HG03378 (cell line): ENCODE results near the gene SCFD1.
A peak's percentile ranks its signal among the peaks of the same experiment; 100 is the strongest.
"Not testable (repeated sequence)": the region's sequence is repeated elsewhere in the genome, so short reads cannot be mapped to it uniquely, and the experiment has no call there.

ENCODE experiments used
- ATAC-seq: cut with Tn5 transposase; IDR thresholded peaks from one replicate; pipeline ENCODE4 v1.9.1; 2021; ENCODE audit warnings: mild to moderate bottlenecking, moderate library complexity; ENCODE audit not compliant: unreplicated experiment

SCFD1 gene

GRCh38 chr14:30610787-30611343, 11.3 kb upstream of the SCFD1 start:
- no peak for ATAC-seq

GRCh38 chr14:30614155-30614554, 8.0 kb upstream of the SCFD1 start:
- ATAC-seq, result no peak

GRCh38 chr14:30620178-30620577, 1.9 kb upstream of the SCFD1 start:
- ATAC-seq, result peak; percentile 54

- ATAC-seq, result peak; percentile 4
Measured at GRCh38 chr14:30621354-30621939, 672 bp upstream of the SCFD1 start.

GRCh38 chr14:30623412-30624131, 1.5 kb downstream of the SCFD1 start:
- no peak for ATAC-seq

GRCh38 chr14:30624132-30624423, 2.0 kb downstream of the SCFD1 start:
- ATAC-seq, result no peak

- no peak for ATAC-seq
Measured at GRCh38 chr14:30625533-30625932, 3.4 kb downstream of the SCFD1 start.

GRCh38 chr14:30629432-30629831, 7.3 kb downstream of the SCFD1 start:
- ATAC-seq, result not testable (repeated sequence)

GRCh38 chr14:30630248-30630647, 8.1 kb downstream of the SCFD1 start:
- no peak for ATAC-seq

- no peak for ATAC-seq
Measured at GRCh38 chr14:30632730-30633129, 10.6 kb downstream of the SCFD1 start.

GRCh38 chr14:30638926-30639325, 16.8 kb downstream of the SCFD1 start:
- ATAC-seq, result no peak

GRCh38 chr14:30641207-30641606, 19.1 kb downstream of the SCFD1 start:
- ATAC-seq, result no peak

GRCh38 chr14:30644462-30644861, 22.3 kb downstream of the SCFD1 start:
- ATAC-seq, result not testable (repeated sequence)

GRCh38 chr14:30645600-30645999, 23.5 kb downstream of the SCFD1 start:
- no peak for ATAC-seq

- ATAC-seq, result no peak
Measured at GRCh38 chr14:30648471-30648870, 26.4 kb downstream of the SCFD1 start.

GRCh38 chr14:30651937-30652336, 29.8 kb downstream of the SCFD1 start:
- no peak for ATAC-seq

GRCh38 chr14:30655124-30655523, 33.0 kb downstream of the SCFD1 start:
- ATAC-seq, result no peak

- ATAC-seq, result no peak
Measured at GRCh38 chr14:30655658-30656057, 33.5 kb downstream of the SCFD1 start.

GRCh38 chr14:30656190-30656632, 34.1 kb downstream of the SCFD1 start:
- no peak for ATAC-seq

GRCh38 chr14:30657050-30657449, 34.9 kb downstream of the SCFD1 start:
- ATAC-seq, result no peak

GRCh38 chr14:30657606-30658163, 35.6 kb downstream of the SCFD1 start:
- ATAC-seq, result no peak

GRCh38 chr14:30658645-30659044, 36.5 kb downstream of the SCFD1 start:
- ATAC-seq, result no peak
